Measurements from ENCODE around the gene EFHC1.

Gene EFHC1

GRCh38 chr6:52491203-52492069 is 71.3 kb downstream of the EFHC1 start:
- no peak overlapping the region for H3K27ac ChIP-seq (ENCODE audit: low read depth, low read length)
- H3K4me2 ChIP-seq (ENCODE audit: low read depth, low read length, poor library complexity, severe bottlenecking), result no peak overlapping the region
- no peaks in the 10 kb centered on the region for H3F3A ChIP-seq (ENCODE audit: insufficient read depth)
- H2AFZ ChIP-seq (ENCODE audit: low read depth, low read length, severe bottlenecking), result no peak overlapping the region
- no peaks in the 10 kb centered on the region for H3K9me3 ChIP-seq (ENCODE audit: insufficient read depth, low read length)
- no peak overlapping the region for H3K9ac ChIP-seq (ENCODE audit: low read length)
- H3K36me3 ChIP-seq (ENCODE audit: low read length), result no peaks in the 10 kb centered on the region
- no peak overlapping the region for H3K4me3 ChIP-seq (ENCODE audit: insufficient read depth, low read length, poor library complexity, severe bottlenecking)
- H4K20me1 ChIP-seq (ENCODE audit: low read depth, low read length), result no peaks in the 10 kb centered on the region
- no peaks in the 10 kb centered on the region for H3K9me2 ChIP-seq (replicated peaks; ENCODE audit: insufficient read depth, low read length)
- TF ChIP-seq EZH2phosphoT487 (conservative IDR thresholded peaks at IDR 0.05; ENCODE audit: low read length), result no peak
- TF ChIP-seq, protein P1, sequence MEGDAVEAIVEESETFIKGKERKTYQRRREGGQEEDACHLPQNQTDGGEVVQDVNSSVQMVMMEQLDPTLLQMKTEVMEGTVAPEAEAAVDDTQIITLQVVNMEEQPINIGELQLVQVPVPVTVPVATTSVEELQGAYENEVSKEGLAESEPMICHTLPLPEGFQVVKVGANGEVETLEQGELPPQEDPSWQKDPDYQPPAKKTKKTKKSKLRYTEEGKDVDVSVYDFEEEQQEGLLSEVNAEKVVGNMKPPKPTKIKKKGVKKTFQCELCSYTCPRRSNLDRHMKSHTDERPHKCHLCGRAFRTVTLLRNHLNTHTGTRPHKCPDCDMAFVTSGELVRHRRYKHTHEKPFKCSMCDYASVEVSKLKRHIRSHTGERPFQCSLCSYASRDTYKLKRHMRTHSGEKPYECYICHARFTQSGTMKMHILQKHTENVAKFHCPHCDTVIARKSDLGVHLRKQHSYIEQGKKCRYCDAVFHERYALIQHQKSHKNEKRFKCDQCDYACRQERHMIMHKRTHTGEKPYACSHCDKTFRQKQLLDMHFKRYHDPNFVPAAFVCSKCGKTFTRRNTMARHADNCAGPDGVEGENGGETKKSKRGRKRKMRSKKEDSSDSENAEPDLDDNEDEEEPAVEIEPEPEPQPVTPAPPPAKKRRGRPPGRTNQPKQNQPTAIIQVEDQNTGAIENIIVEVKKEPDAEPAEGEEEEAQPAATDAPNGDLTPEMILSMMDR (IDR thresholded peaks at IDR 0.05; ENCODE audit: insufficient read depth, low read length, poor library complexity, severe bottlenecking), result no peak
- no peaks in the 10 kb centered on the region for H3K79me2 ChIP-seq (ENCODE audit: insufficient read depth, low read length)
- no peaks in the 10 kb centered on the region for H3K27me3 ChIP-seq (ENCODE audit: low read length)

GRCh38 chr6:52493669-52494068 is 73.5 kb downstream of the EFHC1 start:
- no peaks in the 10 kb centered on the region for H3K9me3 ChIP-seq (ENCODE audit: insufficient read depth, low read length)
- no peak overlapping the region for H3K4me3 ChIP-seq (ENCODE audit: insufficient read depth, low read length, poor library complexity, severe bottlenecking)
- no peaks in the 10 kb centered on the region for H3K27me3 ChIP-seq (ENCODE audit: low read length)
- H2AFZ ChIP-seq (ENCODE audit: low read depth, low read length, severe bottlenecking), result no peak overlapping the region
- no peaks in the 10 kb centered on the region for H4K20me1 ChIP-seq (ENCODE audit: low read depth, low read length)
- no peaks in the 10 kb centered on the region for H3K9me2 ChIP-seq (replicated peaks; ENCODE audit: insufficient read depth, low read length)
- no peaks in the 10 kb centered on the region for H3K79me2 ChIP-seq (ENCODE audit: insufficient read depth, low read length)
- no peak overlapping the region for H3K4me2 ChIP-seq (ENCODE audit: low read depth, low read length, poor library complexity, severe bottlenecking)
- no peak for TF ChIP-seq EZH2phosphoT487 (conservative IDR thresholded peaks at IDR 0.05; ENCODE audit: low read length)
- H3F3A ChIP-seq (ENCODE audit: insufficient read depth), result peaks cover 11% of the 10 kb centered on the region
- H3K27ac ChIP-seq (ENCODE audit: low read depth, low read length), result no peak overlapping the region
- no peak overlapping the region for H3K9ac ChIP-seq (ENCODE audit: low read length)
- no peaks in the 10 kb centered on the region for H3K36me3 ChIP-seq (ENCODE audit: low read length)

- no peak overlapping the region for H3K9ac ChIP-seq (ENCODE audit: low read length)
- TF ChIP-seq, protein P1 (IDR thresholded peaks at IDR 0.05; ENCODE audit: insufficient read depth, low read length, poor library complexity, severe bottlenecking), result no peak
- no peak for TF ChIP-seq EZH2phosphoT487 (conservative IDR thresholded peaks at IDR 0.05; ENCODE audit: low read length)
- H3K27ac ChIP-seq (ENCODE audit: low read depth, low read length), result no peak overlapping the region
- H3K4me2 ChIP-seq (ENCODE audit: low read depth, low read length, poor library complexity, severe bottlenecking), result no peak overlapping the region
- no peaks in the 10 kb centered on the region for H3K9me2 ChIP-seq (replicated peaks; ENCODE audit: insufficient read depth, low read length)
- peaks cover 18% of the 10 kb centered on the region for H3F3A ChIP-seq (ENCODE audit: insufficient read depth)
- no peaks in the 10 kb centered on the region for H3K79me2 ChIP-seq (ENCODE audit: insufficient read depth, low read length)
- H3K9me3 ChIP-seq (ENCODE audit: insufficient read depth, low read length), result no peaks in the 10 kb centered on the region
- no peak overlapping the region for H3K4me3 ChIP-seq (ENCODE audit: insufficient read depth, low read length, poor library complexity, severe bottlenecking)
- no peaks in the 10 kb centered on the region for H4K20me1 ChIP-seq (ENCODE audit: low read depth, low read length)
- H2AFZ ChIP-seq (ENCODE audit: low read depth, low read length, severe bottlenecking), result no peak overlapping the region
- H3K36me3 ChIP-seq (ENCODE audit: low read length), result no peaks in the 10 kb centered on the region
- H3K27me3 ChIP-seq (ENCODE audit: low read length), result no peaks in the 10 kb centered on the region
Observed at GRCh38 chr6:52494298-52495072, 74.3 kb downstream of the EFHC1 start.
